Measurements from ENCODE around the gene LETM1.

LETM1 gene

GRCh38 chr4:1777822-1778641 lies 77.9 kb downstream of the LETM1 start:
- peak; percentile 53 for DNase-seq (ENCODE audit: low spot score)

GRCh38 chr4:1776521-1777161 lies 79.3 kb downstream of the LETM1 start:
- DNase-seq (ENCODE audit: low spot score), result no peak

- no peak for DNase-seq (ENCODE audit: low spot score)
Observed at GRCh38 chr4:1775731-1776500, 80.0 kb downstream of the LETM1 start.

- no peak for DNase-seq (ENCODE audit: low spot score)
Observed at GRCh38 chr4:1773754-1774153, 82.2 kb downstream of the LETM1 start.

GRCh38 chr4:1772853-1773538 lies 83.0 kb downstream of the LETM1 start:
- no peak for DNase-seq (ENCODE audit: low spot score)

- no peak for DNase-seq (ENCODE audit: low spot score)
Observed at GRCh38 chr4:1771555-1772305, 84.2 kb downstream of the LETM1 start.

GRCh38 chr4:1770791-1771231 lies 85.1 kb downstream of the LETM1 start:
- no peak for DNase-seq (ENCODE audit: low spot score)

- DNase-seq (ENCODE audit: low spot score), result no peak
Observed at GRCh38 chr4:1770245-1770644, 85.7 kb downstream of the LETM1 start.

- DNase-seq (ENCODE audit: low spot score), result no peak
Observed at GRCh38 chr4:1769692-1770091, 86.3 kb downstream of the LETM1 start.

- no peak for DNase-seq (ENCODE audit: low spot score)
Observed at GRCh38 chr4:1768367-1769034, 87.5 kb downstream of the LETM1 start.

GRCh38 chr4:1767770-1768366 lies 88.1 kb downstream of the LETM1 start:
- DNase-seq (ENCODE audit: low spot score), result no peak

- DNase-seq (ENCODE audit: low spot score), result no peak
Observed at GRCh38 chr4:1767061-1767769, 88.7 kb downstream of the LETM1 start.

- no peak for DNase-seq (ENCODE audit: low spot score)
Observed at GRCh38 chr4:1766106-1767060, 89.6 kb downstream of the LETM1 start.

- no peak for DNase-seq (ENCODE audit: low spot score)
Observed at GRCh38 chr4:1765409-1766072, 90.4 kb downstream of the LETM1 start.

- no peak for DNase-seq (ENCODE audit: low spot score)
Observed at GRCh38 chr4:1764670-1765069, 91.3 kb downstream of the LETM1 start.

GRCh38 chr4:1763550-1764080 lies 92.3 kb downstream of the LETM1 start:
- peak; percentile 62 for DNase-seq (ENCODE audit: low spot score)

- DNase-seq (ENCODE audit: low spot score), result no peak
Observed at GRCh38 chr4:1763070-1763549, 92.8 kb downstream of the LETM1 start.

All from COLO829 (cell line).